ENCODE data around the gene NXN.
"Not testable (repeated sequence)": the region's sequence is repeated elsewhere in the genome, so short reads cannot be mapped to it uniquely, and the experiment has no call there.

Gene NXN

GRCh38 chr17:1008008-1008761 lies 28.6 kb upstream of the NXN start:
- H3K4me3 ChIP-seq (ENCODE audit: low read length): no peak overlapping the region
- no peak for DNase-seq (ENCODE audit: low read depth, low spot score)

GRCh38 chr17:1007310-1008007 lies 27.9 kb upstream of the NXN start:
- no peak for DNase-seq (ENCODE audit: low read depth, low spot score)
- no peak overlapping the region for H3K4me3 ChIP-seq (ENCODE audit: low read length)

DNA sequence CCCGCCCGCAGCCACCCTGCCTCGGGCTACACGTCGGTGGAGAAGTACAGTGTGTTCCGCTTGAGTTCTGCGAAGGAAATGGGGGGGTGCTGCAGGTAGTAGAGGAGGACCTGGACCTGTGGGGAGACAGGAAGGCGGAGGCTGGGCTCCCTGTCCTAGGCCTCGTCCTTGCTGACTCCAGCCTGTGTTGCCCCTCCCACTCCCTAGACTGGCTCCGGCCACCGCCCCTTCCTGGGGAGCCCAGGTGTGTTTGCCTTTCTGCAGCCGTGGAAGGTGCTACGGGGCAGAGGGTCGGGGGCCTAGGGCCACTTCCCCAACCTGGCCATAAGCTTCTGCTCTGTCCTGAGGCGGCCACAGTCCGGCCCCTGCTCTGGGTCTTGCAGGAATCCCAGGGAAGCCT lies 26.5 kb upstream of the NXN start:
- peak overlapping the region; percentile 57 for H3K4me3 ChIP-seq (ENCODE audit: low read length)
- peak; percentile 41 for DNase-seq (ENCODE audit: low read depth, low spot score)

- peak overlapping the region; percentile 57 for H3K4me3 ChIP-seq (ENCODE audit: low read length)
- DNase-seq (ENCODE audit: low read depth, low spot score): peak; percentile 92
Measured at GRCh38 chr17:1005361-1005946, 25.9 kb upstream of the NXN start.

GRCh38 chr17:1004769-1005295 lies 25.3 kb upstream of the NXN start:
- H3K4me3 ChIP-seq (ENCODE audit: low read length): peak overlapping the region; percentile 57
- DNase-seq (ENCODE audit: low read depth, low spot score): no peak

- DNase-seq (ENCODE audit: low read depth, low spot score): peak; percentile 61
- H3K4me3 ChIP-seq (ENCODE audit: low read length): peak overlapping the region; percentile 57
Measured at GRCh38 chr17:1003972-1004768, 24.6 kb upstream of the NXN start.

DNA sequence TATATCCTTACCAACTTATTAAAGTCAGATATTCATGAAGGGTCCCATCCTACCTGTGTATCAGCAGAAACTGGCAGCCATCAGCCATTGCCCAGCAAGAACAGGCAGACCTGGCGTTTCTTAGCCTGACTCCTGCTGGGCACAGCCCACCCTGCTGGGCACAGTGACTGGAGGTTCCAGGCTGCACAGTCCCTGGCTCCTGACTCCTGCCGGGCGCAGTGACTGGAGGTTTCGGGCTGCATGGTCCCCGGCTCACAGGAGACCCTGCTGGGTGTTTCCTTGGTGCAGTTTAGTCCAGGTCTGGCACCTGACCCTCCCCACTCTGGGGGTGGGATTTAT lies 24.0 kb upstream of the NXN start:
- no peak overlapping the region for H3K4me3 ChIP-seq (ENCODE audit: low read length)
- DNase-seq (ENCODE audit: low read depth, low spot score): no peak

DNA sequence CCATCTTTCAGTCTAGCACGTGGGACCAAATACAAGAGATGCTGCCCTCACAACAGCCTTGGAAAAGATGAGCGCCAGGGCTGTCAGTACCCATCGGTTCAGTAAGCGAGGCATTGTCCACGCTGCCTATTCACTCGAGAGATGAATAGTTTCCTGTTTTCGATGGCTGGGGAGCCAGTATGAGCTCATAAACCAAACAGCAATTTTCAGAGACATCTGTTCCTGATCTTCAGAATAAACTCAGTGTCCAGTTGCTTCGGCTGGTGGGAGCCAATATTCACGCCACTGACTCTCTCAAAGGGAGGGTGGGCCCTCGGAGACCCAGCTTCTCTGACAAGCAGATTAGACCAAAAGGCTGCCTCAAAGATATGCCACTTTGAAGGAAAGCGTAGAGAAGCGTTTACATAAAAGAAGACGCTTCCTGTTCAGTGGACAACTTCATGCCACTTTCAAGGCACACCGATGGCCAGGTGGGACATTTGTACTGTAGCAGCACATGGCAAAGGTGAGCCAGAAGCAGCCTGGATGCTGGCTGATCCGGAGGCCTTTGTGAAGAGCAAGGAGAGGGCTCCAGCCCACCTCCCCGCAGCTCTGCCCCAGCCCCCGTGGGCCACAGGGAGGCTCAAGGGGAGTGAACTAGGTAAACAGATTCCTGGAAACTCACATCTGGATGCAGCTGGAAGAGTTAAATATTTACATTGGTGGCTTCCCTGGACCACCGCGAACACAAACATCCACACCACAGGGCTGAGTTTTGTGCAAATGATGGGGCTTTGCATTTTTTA lies 23.4 kb upstream of the NXN start:
- no peak for DNase-seq (ENCODE audit: low read depth, low spot score)
- no peak overlapping the region for H3K4me3 ChIP-seq (ENCODE audit: low read length)

- no peak overlapping the region for H3K4me3 ChIP-seq (ENCODE audit: low read length)
- no peak for DNase-seq (ENCODE audit: low read depth, low spot score)
Measured at GRCh38 chr17:1002412-1002753, 22.8 kb upstream of the NXN start.

GRCh38 chr17:1001640-1002411 lies 22.2 kb upstream of the NXN start:
- DNase-seq (ENCODE audit: low read depth, low spot score): no peak
- H3K4me3 ChIP-seq (ENCODE audit: low read length): no peak overlapping the region

DNA sequence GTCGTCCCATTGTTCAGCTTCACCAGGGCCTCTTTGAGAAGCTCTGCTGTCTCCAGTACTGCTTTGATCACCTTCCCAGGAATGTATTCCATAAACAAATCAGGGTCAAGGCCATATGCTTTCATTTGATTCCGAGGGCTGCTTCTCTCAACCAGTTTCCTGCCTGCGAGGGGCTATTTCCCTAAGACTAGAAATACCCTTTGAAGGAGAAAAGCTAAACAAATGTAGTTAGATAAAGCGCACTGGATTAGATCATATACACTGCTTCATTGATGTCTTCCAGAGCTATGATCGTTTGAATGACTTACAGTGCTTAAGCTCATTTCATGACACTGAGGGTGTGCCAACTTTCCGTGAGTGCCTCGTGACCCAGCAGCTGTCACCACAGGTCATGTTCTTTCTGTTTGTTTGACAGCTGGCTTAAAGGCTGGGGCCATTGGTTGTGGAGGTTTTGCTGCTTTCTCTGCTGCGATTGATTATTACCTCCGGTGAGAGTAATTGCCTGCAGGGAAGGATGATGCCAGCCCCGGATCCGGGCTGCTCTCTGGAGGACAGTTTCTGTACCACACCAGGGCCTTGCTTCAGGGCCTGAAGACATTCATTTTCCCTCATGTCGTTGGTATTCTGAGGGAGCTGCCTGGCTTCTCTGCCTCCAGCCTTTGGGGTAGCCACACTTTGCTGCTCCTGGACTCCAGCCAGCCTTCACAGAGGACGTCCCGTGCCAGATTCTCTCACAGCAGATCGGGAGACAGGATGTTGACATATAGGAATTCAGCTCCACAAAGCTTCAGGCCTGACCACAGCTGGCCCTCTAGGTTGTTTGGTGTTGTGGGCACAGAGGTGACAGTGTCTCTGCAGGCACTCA lies 21.3 kb upstream of the NXN start:
- no peak overlapping the region for H3K4me3 ChIP-seq (ENCODE audit: low read length)
- DNase-seq (ENCODE audit: low read depth, low spot score): no peak

GRCh38 chr17:998111-998510 lies 18.5 kb upstream of the NXN start:
- no peak for DNase-seq (ENCODE audit: low read depth, low spot score)
- peak overlapping the region; percentile 81 for H3K4me3 ChIP-seq (ENCODE audit: low read length)

GRCh38 chr17:996554-997344 lies 17.2 kb upstream of the NXN start, which contains the start of gene TIMM22:
TSS of gene TIMM22 (plus strand) at chr17:997129. CDS start at chr17:997143, 14 bp downstream.
- peak within 1 kb of the TSS; percentile 81 for H3K4me3 ChIP-seq (ENCODE audit: low read length)
- peak; percentile 97 for DNase-seq (ENCODE audit: low read depth, low spot score)

DNA sequence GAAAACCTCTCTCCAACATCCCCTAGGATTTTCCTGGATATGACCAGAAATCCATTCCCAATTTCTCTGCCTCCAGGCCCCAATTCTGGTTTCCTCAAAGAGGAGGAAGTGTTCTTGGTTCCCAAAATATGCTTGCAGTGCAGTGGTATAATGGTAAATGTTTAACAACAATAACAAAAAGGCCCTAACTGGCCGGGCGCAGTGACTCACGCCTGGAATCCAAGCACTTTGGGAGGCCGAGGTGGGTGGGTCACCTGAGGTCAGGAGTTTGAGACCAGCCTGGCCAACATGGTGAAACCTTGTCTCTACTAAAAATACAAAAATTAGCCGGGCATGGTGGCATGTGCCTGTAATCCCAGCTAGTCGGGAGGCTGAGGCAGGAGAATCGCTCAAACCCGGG lies 15.7 kb upstream of the NXN start:
- DNase-seq (ENCODE audit: low read depth, low spot score): not testable (repeated sequence)

GRCh38 chr17:992933-993332 lies 13.4 kb upstream of the NXN start:
- no peak overlapping the region for H3K4me3 ChIP-seq (ENCODE audit: low read length)
- DNase-seq (ENCODE audit: low read depth, low spot score): no peak

More for the DNA sequence above, 15.7 kb upstream of the NXN start:
- H3K4me3 ChIP-seq (ENCODE audit: low read length): not testable (repeated sequence)

GRCh38 chr17:988561-988960 lies 9.0 kb upstream of the NXN start:
- H3K4me3 ChIP-seq (ENCODE audit: low read length): no peak overlapping the region
- no peak for DNase-seq (ENCODE audit: low read depth, low spot score)
